Stimulated activated CD8-positive, alpha-beta memory T cell treated with anti-CD3 and anti-CD28 coated beads, Interleukin-15, amount 100 ng/mL, for 1 hour (primary cell): ENCODE data around the gene AP3S1.
"Not testable (repeated sequence)": the region's sequence is repeated elsewhere in the genome, so short reads cannot be mapped to it uniquely, and the experiment has no call there.

Source experiments
- DNase-seq: peaks from one replicate; pipeline ENCODE4 v3.0.0-alpha.2; 2020; ENCODE audit warnings: low read depth

The AP3S1 gene

GRCh38 chr5:115872447-115872846 lies 30.7 kb downstream of the AP3S1 start:
- DNase-seq, result no peak

GRCh38 chr5:115873392-115873791 lies 31.7 kb downstream of the AP3S1 start:
- no peak for DNase-seq

GRCh38 chr5:115875447-115875846 lies 33.7 kb downstream of the AP3S1 start:
- no peak for DNase-seq

- DNase-seq, result not testable (repeated sequence)
These were observed 35.6 kb downstream of the AP3S1 start for GRCh38 chr5:115877342-115877741.

GRCh38 chr5:115882434-115882833 lies 40.7 kb downstream of the AP3S1 start:
- DNase-seq, result not testable (repeated sequence)

- DNase-seq, result no peak
These were observed 43.0 kb downstream of the AP3S1 start for GRCh38 chr5:115884704-115885103.

GRCh38 chr5:115885208-115885607 lies 43.5 kb downstream of the AP3S1 start:
- DNase-seq, result not testable (repeated sequence)

GRCh38 chr5:115888027-115888426 lies 46.3 kb downstream of the AP3S1 start:
- DNase-seq, result no peak

GRCh38 chr5:115892021-115892420 lies 50.3 kb downstream of the AP3S1 start:
- no peak for DNase-seq

GRCh38 chr5:115894342-115894741 lies 52.6 kb downstream of the AP3S1 start:
- DNase-seq, result no peak

GRCh38 chr5:115895821-115896220 lies 54.1 kb downstream of the AP3S1 start:
- DNase-seq, result no peak

- no peak for DNase-seq
These were observed 56.9 kb downstream of the AP3S1 start for GRCh38 chr5:115898656-115899055.

- DNase-seq, result no peak
These were observed 65.4 kb downstream of the AP3S1 start for GRCh38 chr5:115907177-115907576.

GRCh38 chr5:115913623-115914400 lies 72.1 kb downstream of the AP3S1 start:
- DNase-seq, result not testable (repeated sequence)

GRCh38 chr5:115920171-115920725 lies 78.5 kb downstream of the AP3S1 start:
- DNase-seq, result no peak

GRCh38 chr5:115928578-115929407 lies 87.1 kb downstream of the AP3S1 start:
- DNase-seq, result not testable (repeated sequence)

- DNase-seq, result not testable (repeated sequence)
These were observed 88.4 kb downstream of the AP3S1 start for GRCh38 chr5:115930171-115930570.

GRCh38 chr5:115930630-115931337 lies 89.0 kb downstream of the AP3S1 start:
- DNase-seq, result no peak

- no peak for DNase-seq
These were observed 91.3 kb downstream of the AP3S1 start for GRCh38 chr5:115932991-115933390.

- no peak for DNase-seq
These were observed 92.7 kb downstream of the AP3S1 start for GRCh38 chr5:115934388-115934974.

GRCh38 chr5:115936031-115936430 lies 94.3 kb downstream of the AP3S1 start:
- DNase-seq, result no peak

- DNase-seq, result no peak
These were observed 97.3 kb downstream of the AP3S1 start for GRCh38 chr5:115939059-115939458.
